ENCODE results near the gene DNAH17.
"Not testable (repeated sequence)": the region's sequence is repeated elsewhere in the genome, so short reads cannot be mapped to it uniquely, and the experiment has no call there.

Gene DNAH17

DNA sequence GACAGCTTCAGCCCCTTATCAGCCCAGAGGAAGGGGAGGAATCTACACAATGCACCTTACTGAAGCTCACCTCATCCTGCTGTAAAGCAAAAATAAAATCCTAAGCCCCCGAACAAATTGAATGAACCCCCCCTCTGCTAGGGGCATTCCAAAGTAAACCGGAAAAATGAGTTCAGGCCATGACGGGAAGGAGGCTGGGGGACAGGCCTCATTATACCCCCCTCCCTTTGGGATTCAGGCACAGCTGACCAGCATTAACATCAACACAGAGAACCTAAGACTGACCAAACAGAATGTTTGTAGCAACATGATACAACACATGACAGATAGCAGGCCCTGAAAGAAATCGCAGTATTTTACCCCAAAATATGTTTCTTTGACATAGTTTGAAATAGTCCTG, 64.2 kb downstream of the DNAH17 start:
- H3K4me3 ChIP-seq (ENCODE audit: low read length) = no peak overlapping the region
- TF ChIP-seq, protein P1, sequence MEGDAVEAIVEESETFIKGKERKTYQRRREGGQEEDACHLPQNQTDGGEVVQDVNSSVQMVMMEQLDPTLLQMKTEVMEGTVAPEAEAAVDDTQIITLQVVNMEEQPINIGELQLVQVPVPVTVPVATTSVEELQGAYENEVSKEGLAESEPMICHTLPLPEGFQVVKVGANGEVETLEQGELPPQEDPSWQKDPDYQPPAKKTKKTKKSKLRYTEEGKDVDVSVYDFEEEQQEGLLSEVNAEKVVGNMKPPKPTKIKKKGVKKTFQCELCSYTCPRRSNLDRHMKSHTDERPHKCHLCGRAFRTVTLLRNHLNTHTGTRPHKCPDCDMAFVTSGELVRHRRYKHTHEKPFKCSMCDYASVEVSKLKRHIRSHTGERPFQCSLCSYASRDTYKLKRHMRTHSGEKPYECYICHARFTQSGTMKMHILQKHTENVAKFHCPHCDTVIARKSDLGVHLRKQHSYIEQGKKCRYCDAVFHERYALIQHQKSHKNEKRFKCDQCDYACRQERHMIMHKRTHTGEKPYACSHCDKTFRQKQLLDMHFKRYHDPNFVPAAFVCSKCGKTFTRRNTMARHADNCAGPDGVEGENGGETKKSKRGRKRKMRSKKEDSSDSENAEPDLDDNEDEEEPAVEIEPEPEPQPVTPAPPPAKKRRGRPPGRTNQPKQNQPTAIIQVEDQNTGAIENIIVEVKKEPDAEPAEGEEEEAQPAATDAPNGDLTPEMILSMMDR (conservative IDR thresholded peaks at IDR 0.05; ENCODE audit: low read length) = no peak
- DNase-seq (ENCODE audit: low read depth) = no peak

DNA sequence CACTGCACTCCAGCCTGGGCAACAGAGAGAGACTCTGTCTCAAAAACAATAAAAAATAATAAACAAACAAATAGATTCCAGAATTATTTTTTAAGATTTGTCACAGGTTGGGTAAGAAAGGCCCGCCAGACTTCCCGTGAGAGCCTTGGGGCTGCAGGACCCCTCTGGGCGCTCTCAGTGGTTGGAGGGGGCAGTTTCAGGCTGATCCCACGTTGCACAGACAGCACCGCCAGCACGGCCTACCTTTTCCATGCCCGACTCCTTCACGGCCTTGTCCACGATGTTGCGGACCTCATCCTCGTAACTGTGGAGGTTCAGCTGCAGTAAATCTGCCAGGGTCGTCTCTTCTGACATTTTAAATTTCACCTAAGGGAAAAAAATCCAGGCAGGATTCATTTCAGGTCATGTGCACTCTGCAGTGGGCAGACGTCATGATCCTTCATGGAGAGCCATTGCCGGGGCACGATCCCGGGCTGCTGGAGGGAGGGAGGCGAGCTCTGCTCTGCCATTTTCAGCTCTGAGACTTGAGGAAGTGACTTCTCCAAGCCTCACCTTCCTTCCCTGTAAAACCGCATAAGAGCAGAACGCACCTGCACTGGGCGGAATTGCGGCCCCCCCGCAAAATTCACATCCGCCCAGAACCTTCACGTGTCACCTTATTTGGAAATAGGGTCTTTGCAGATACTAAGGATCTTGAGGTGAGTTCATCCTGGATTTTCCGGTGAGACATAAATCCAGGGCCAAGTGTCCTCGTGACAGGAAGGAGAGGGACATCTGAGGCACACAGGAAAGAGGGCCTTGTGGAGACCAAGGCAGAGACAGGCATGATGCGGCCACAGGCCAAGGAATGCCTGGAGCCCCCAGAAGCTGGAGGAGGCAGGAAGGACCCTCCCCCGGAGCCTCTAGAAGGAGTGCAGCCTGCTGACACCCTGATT, 66.8 kb downstream of the DNAH17 start:
- no peak overlapping the region for H3K4me3 ChIP-seq (ENCODE audit: low read length)
- DNase-seq (ENCODE audit: low read depth) = no peak
- TF ChIP-seq, protein P1 (conservative IDR thresholded peaks at IDR 0.05; ENCODE audit: low read length) = no peak

DNA sequence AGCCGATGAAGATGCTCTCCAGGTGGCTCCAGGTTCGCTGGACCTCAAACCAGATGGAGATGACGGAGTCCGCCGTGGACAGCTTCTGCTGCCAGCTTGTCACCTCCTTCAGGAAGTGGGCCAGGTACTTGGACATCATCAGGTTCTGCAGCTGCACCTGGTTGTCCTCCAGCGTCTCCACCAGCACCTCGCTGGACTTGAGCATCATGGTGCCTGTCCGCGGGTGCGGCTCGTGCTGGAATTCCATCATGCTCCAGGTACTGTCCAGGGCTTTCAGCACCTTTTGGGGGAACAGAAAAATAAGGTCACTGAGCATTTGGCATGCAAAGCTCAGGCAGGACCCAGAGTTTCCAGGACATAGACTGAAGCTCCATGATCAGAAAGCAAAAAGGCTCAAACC, 69.7 kb downstream of the DNAH17 start:
- TF ChIP-seq, protein P1 (conservative IDR thresholded peaks at IDR 0.05; ENCODE audit: low read length) = no peak
- H3K4me3 ChIP-seq (ENCODE audit: low read length) = no peak overlapping the region
- no peak for DNase-seq (ENCODE audit: low read depth)

DNA sequence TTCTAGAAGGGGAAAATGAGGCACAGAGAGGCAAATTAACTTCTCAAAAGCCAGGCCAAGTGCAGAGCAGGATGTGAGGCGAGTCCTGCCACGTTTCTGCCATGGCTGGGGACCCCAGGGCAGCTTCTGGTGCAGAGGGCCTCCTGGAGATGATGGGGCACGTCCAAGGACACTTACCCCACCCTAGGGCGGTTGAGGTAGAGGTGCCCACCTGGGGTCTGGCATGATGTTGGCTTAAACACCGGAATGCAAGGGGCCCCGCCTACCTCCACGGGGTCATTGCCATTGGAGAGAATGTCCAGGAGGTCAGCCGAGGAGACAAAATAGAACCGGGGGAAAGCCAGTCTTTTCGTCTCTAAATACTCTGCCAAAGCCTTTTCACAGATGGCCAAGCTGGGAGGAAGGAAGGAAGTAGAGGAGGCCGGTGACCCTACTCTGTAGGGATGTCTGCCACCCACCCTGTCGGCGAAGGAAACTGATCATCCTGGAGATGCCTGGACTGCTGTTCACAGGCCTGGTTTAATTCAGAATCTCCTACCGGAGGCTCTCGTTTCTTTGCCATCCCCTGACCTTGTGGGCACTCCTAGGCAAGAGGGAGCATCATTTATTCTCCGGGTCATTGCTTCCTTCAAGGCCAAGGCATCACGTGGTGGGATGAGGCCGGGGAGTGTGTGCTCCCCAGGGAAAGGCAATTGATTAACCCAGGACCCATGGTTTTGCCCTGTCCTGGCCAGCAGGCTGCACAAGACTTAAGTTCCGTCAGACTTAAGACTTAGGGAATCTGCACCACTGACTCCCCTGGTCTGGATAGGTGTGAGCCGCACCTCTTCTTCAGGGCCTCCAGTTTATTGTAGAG, 70.5 kb downstream of the DNAH17 start:
- TF ChIP-seq, protein P1 (conservative IDR thresholded peaks at IDR 0.05; ENCODE audit: low read length) = no peak
- no peak for DNase-seq (ENCODE audit: low read depth)
- H3K4me3 ChIP-seq (ENCODE audit: low read length) = no peak overlapping the region

DNA sequence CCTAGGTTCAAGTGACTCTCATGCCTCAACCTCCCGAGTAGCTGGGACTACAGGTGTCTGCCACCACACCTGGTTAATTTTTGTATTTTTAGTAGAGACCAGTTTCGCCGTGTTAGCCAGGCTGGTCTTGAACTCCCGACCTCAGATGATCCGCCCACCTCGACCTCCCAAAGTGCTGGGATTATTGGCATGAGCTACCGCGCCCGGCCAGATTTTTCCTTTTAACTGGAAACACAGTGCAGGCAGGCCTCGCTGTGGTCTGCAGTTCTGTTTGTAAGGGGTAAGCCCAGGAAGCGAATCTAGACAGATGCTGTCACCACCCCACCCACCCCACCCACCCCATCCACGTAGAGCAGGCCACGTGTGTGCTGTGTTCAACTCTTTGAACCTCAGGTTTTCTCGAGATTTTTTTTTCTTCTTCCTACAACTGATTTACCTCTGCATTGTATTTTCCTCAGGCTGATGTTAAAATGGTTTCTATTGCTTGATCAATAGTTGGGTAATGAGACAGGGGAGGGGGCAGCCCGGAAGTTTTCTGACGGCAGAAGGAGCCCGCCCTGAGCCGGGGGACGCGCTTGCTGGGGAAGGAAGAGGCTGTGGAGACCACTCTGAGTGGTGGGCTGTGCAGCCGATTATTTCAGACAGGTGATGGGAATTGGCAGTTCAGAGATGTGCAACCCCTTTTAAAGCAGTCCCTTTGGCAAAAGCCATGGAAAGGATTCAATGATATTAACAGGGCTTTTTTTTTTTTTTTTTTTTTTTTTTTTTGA, 72.9 kb downstream of the DNAH17 start:
- H3K4me3 ChIP-seq (ENCODE audit: low read length) = no peak overlapping the region
- TF ChIP-seq, protein P1 (conservative IDR thresholded peaks at IDR 0.05; ENCODE audit: low read length) = no peak
- no peak for DNase-seq (ENCODE audit: low read depth)

DNA sequence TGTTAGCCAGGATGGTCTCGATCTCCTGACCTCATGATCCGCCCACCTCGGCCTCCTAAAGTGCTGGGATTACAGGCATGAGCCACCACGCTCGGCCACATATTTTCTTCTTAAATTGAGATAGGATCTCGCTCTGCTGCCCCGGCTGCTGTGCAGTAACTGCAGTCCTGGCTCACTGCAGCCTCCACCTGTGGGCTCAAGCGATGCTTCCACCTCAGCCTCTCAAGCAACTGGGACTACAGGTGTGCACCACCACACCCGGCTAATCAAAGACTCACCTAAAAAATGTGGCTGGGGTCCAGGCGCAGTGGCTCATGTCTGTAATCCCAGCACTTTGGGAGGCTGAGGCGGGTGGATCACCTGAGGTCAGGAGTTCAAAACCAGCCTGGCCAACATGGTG, 73.8 kb downstream of the DNAH17 start:
- H3K4me3 ChIP-seq (ENCODE audit: low read length); DNase-seq (ENCODE audit: low read depth): not testable (repeated sequence)

DNA sequence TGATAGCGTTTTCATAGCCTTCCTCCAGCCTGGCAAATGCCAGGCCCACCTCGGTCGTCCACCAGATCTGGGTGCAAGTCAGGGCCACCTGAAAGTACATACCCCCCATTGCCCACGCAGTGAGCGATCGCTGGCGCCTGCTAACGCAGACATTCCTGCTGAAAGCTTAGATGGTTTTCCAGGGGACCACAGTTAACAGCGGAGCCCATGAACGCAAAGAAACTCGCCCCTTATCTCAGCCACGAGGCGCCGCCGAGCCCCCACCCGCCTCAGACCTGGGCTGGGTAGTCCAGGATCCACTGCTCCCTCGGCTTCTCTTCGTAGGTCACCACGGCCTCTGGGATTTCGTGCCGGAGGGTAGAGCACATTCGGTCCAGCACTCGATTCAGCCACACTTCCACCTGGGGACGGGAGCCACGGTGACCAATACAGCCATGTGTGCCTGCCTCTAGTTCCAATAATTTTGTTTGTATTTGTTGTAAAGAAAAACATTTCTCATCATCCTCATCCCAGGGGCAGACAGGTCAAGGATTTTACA, 74.5 kb downstream of the DNAH17 start:
- TF ChIP-seq, protein P1 (conservative IDR thresholded peaks at IDR 0.05; ENCODE audit: low read length) = no peak
- no peak for DNase-seq (ENCODE audit: low read depth)
- no peak overlapping the region for H3K4me3 ChIP-seq (ENCODE audit: low read length)

Data from AG10803 (cell line).